Measurements from ENCODE around the gene NRBP1.

Gene NRBP1

DNA sequence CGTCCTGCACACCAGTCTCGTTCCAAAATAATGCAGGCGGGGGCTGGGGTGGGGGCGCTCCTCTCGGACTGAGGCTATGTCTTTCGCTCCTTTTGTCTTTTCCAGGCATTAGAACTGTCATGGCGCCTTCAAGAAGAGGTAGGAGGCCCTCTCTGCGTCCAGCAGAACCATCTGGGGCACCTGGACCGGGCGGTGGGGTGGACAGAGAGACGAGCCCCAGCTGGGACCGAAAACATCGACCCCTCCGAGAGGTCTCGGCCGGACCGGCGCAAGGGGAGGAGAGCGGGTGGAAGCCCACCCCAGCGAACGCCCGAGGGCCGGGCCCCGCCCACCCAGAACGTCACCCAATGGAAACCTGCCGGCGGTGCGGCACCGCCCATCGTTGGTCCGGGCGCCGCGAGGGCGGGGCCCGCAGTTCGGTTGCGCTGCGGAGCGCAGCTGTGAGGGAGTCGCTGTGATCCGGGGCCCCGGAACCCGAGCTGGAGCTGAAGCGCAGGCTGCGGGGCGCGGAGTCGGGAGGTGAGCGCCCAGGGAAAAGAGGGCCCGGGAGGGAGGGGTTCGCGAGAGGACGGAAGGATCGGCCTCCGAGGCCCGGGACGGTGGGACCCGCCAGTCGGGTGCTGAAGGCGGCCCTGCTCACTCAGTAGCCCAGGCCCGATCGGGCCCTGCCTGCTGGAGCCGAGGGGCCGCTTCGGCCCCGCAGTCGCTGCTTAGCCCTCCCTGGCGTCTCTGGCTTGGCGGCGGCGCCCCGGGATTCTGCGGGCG lies at the start of gene NRBP1:
Gene NRBP1, plus strand, starts transcription at position 419 of the 765 bp plus-strand sequence. CDS start 4,643 bp downstream, outside the sequence.
- Mint-ChIP-seq H3K4me3 (peak within 1 kb of the TSS; percentile 99), H3K27ac (peak within 1 kb of the TSS; percentile 99), H3K4me1 (ENCODE audit: low read depth) (peaks cover 28% of the 10 kb centered on the region), H3K36me3 (ENCODE audit: low read depth) (peaks cover 9% of the 10 kb centered on the region), H3K9me3 (no peaks in the 10 kb centered on the region), H3K27me3 (ENCODE audit: low read depth) (peaks cover 3% of the 10 kb centered on the region)

GRCh38 chr2:27378809-27379290 lies 49.6 kb upstream of the NRBP1 start:
- Mint-ChIP-seq H3K4me1 (ENCODE audit: low read depth) (peaks cover 32% of the 10 kb centered on the region), H3K27ac (peak overlapping the region; percentile 94), H3K27me3 (ENCODE audit: low read depth) (no peaks in the 10 kb centered on the region), H3K9me3 (no peaks in the 10 kb centered on the region), H3K36me3 (ENCODE audit: low read depth) (peaks cover 56% of the 10 kb centered on the region), H3K4me3 (peak overlapping the region; percentile 87)

- peaks cover 32% of the 10 kb centered on the region for H3K4me1 Mint-ChIP-seq (ENCODE audit: low read depth)
- H3K36me3 Mint-ChIP-seq (ENCODE audit: low read depth) = peaks cover 57% of the 10 kb centered on the region
- peak overlapping the region; percentile 94 for H3K27ac Mint-ChIP-seq
- no peaks in the 10 kb centered on the region for H3K9me3 Mint-ChIP-seq
- peak overlapping the region; percentile 87 for H3K4me3 Mint-ChIP-seq
- H3K27me3 Mint-ChIP-seq (ENCODE audit: low read depth) = no peaks in the 10 kb centered on the region
Observed at GRCh38 chr2:27379383-27379835, 49.0 kb upstream of the NRBP1 start.

GRCh38 chr2:27379836-27380625 lies 48.4 kb upstream of the NRBP1 start:
- Mint-ChIP-seq H3K4me3 (peak overlapping the region; percentile 87), H3K9me3 (no peaks in the 10 kb centered on the region), H3K4me1 (ENCODE audit: low read depth) (peaks cover 28% of the 10 kb centered on the region), H3K27me3 (ENCODE audit: low read depth) (no peaks in the 10 kb centered on the region), H3K27ac (peak overlapping the region; percentile 94), H3K36me3 (ENCODE audit: low read depth) (peaks cover 56% of the 10 kb centered on the region)

DNA sequence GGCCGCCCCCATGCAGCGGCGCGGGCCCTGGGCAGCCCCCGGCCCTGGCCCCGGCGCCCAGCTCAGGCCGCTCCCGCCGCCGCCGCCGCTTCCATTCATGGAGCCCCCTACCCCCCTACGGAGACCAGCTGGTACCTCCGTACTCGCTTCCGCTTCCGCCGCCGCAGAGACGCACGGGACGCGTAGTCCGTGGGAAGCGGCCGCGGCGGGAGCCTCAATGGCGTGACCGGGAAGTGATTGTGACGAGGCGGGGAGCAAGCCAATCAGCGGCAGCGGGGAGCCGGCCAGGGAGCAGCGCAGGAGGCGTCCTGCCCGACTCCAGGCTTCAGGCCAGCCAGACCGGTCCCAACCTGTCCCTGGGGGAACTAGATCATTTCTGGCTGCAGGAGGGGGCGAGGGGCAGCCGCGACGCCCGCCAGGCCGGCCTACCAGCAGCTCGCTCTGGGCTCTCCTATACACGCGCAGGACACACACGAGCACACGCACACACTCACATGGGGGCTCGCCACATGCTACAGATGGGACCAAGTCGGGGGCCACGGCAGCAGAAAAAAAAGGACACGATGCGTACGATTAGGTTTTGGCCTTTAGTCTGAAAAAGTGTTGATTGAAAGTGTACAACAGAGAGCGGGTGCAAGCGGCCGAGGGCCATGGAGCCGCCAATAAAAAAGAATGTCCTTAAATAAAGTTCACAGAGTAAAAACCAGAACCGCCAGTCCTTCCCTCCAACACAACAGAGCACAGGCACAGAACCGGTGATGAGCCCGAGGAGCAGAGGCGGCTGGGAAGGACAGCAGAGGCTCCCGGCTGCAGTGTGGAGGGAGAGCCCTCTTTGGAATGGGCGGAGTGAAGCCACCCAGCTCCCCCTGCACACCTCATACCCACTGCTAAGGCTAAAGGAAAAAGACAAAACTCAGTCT lies 47.5 kb upstream of the NRBP1 start, which contains the start of gene ZNF513:
Gene ZNF513, minus strand, starts transcription at position 109 of the 920 bp plus-strand sequence. CDS start 208 bp downstream, outside the sequence.
- Mint-ChIP-seq H3K4me3 (peak within 1 kb of the TSS; percentile 87), H3K36me3 (ENCODE audit: low read depth) (peaks cover 55% of the 10 kb centered on the region), H3K27me3 (ENCODE audit: low read depth) (no peaks in the 10 kb centered on the region), H3K27ac (peak within 1 kb of the TSS; percentile 94), H3K9me3 (no peaks in the 10 kb centered on the region), H3K4me1 (ENCODE audit: low read depth) (peaks cover 29% of the 10 kb centered on the region)

- peak overlapping the region; percentile 92 for H3K27ac Mint-ChIP-seq
- peaks cover 48% of the 10 kb centered on the region for H3K36me3 Mint-ChIP-seq (ENCODE audit: low read depth)
- peaks cover 28% of the 10 kb centered on the region for H3K4me1 Mint-ChIP-seq (ENCODE audit: low read depth)
- no peaks in the 10 kb centered on the region for H3K9me3 Mint-ChIP-seq
- no peaks in the 10 kb centered on the region for H3K27me3 Mint-ChIP-seq (ENCODE audit: low read depth)
- H3K4me3 Mint-ChIP-seq = peak overlapping the region; percentile 87
Observed at GRCh38 chr2:27381577-27382181, 46.8 kb upstream of the NRBP1 start.

GRCh38 chr2:27390822-27391679 lies 37.4 kb upstream of the NRBP1 start:
- Mint-ChIP-seq H3K36me3 (ENCODE audit: low read depth) (peaks cover 19% of the 10 kb centered on the region), H3K9me3 (no peaks in the 10 kb centered on the region), H3K4me3 (no peak overlapping the region), H3K27ac (peak overlapping the region; percentile 58), H3K4me1 (ENCODE audit: low read depth) (peaks cover 19% of the 10 kb centered on the region), H3K27me3 (ENCODE audit: low read depth) (no peaks in the 10 kb centered on the region)

DNA sequence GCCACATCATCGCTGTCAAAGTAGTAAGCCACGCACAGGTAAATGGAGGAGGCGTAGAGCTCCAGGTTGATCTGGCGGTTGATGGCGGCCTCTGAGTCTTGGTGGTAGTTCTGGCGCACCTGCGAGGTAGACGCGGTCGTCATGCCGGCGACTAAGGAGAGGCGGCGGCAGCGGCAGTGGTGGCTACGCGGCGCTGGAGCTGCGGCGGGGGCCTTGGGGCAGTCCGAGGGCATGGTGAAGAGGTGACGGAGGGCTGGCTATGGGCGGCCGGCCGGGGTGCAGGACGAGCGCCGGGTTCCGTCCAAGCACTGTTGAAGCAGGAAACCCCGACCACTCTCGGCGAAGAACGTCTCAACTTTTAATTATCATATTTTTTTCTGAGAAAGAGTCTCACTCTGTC lies 35.2 kb upstream of the NRBP1 start:
- Mint-ChIP-seq H3K27ac (no peak overlapping the region), H3K36me3 (ENCODE audit: low read depth) (peaks cover 18% of the 10 kb centered on the region), H3K4me1 (ENCODE audit: low read depth) (peaks cover 20% of the 10 kb centered on the region), H3K27me3 (ENCODE audit: low read depth) (no peaks in the 10 kb centered on the region), H3K4me3 (no peak overlapping the region), H3K9me3 (no peaks in the 10 kb centered on the region)

DNA sequence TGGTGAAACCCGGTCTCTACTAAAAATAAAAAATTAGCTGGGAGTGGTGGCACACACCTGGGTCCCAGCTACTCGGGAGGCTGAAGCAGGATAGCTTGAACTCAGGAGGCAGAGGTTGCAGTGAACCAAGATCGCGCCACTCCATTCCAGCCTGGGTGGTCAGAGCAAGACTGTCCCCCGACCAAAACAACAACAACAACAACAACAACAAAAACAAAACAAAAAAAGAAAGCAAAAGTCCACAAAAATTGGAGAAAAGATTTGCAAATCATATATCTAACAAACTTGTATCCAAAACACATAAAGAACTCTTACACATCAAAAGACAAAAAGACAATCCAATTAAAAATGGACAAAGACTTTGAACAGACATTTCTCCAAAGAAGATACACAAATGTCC lies 29.5 kb upstream of the NRBP1 start:
- Mint-ChIP-seq H3K9me3 (no peaks in the 10 kb centered on the region), H3K36me3 (ENCODE audit: low read depth) (peaks cover 9% of the 10 kb centered on the region), H3K4me1 (ENCODE audit: low read depth) (peaks cover 20% of the 10 kb centered on the region), H3K27me3 (ENCODE audit: low read depth) (no peaks in the 10 kb centered on the region), H3K4me3 (no peak overlapping the region), H3K27ac (no peak overlapping the region)

DNA sequence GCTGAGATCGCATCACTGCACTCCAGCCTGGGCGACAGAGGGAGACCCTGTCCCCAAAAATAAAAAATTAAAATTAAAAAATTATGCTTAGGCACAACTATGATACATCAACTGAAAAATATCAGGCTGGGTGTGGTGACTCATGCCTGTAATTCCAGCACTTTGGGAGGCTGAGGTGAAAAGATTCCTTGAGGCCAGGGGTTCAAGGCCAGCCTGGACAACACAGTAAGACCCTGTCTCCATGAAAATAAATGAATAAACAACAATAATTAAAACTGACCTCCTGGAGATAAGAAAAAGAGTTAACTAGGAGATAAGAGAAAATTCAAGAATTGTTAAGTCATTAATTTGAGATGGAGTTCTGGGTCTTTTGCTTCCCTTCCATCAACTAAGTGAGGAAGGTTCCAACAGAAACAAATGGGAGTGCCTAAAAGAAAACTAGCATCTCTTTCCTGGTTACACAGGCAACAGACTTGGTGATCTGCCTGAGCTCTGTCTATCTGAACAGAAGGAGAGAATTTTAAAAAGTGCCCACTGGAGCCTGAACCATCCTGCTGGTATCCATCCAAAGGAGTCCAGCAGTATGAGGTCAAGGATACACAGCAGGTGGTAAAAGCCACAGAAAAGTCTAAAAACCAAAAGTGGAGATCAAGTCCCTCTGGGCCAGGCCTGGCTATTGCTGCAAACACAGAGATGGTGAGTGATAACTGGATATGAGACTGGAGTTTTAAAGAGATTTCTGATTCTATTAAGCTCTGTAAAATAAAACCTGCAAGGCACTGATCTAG lies 27.9 kb upstream of the NRBP1 start:
- H3K27me3 Mint-ChIP-seq (ENCODE audit: low read depth) = no peaks in the 10 kb centered on the region
- peaks cover 17% of the 10 kb centered on the region for H3K4me1 Mint-ChIP-seq (ENCODE audit: low read depth)
- peak overlapping the region; percentile 68 for H3K27ac Mint-ChIP-seq
- peaks cover 9% of the 10 kb centered on the region for H3K36me3 Mint-ChIP-seq (ENCODE audit: low read depth)
- H3K9me3 Mint-ChIP-seq = no peaks in the 10 kb centered on the region
- H3K4me3 Mint-ChIP-seq = no peak overlapping the region

DNA sequence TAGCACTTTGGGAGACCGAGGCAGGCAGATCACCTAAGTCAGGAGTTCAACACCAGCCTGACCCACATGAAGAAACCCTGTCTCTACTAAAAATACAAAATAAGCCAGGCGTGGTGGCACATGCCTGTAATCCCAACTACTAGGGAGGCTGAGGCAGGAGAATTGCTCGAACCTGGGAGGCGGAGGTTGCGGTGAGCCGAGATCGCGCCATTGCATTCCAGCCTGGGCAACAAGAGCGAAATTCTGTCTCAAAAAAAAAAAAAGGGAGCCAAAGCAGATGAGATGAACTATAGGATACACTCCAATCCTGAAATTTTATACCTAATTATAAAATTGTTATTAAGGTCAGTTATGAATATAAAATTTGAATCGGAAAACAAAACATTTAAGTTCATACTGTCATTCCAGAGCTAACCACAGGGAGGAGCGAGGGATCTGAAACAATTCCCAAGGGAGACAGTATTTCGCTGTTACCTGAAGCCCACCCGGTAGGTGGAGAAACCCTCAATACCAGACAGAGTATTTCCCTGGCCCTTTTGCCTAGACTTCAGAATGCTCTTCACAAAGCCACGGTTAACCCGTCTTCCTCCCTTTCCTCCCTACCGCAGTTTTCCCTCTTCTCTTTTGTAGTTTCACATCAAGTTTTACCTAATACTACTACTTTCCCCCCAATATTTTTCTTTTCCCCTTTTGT lies 20.5 kb upstream of the NRBP1 start:
- peak overlapping the region; percentile 57 for H3K27ac Mint-ChIP-seq
- no peaks in the 10 kb centered on the region for H3K9me3 Mint-ChIP-seq
- H3K4me1 Mint-ChIP-seq (ENCODE audit: low read depth) = peaks cover 29% of the 10 kb centered on the region
- H3K27me3 Mint-ChIP-seq (ENCODE audit: low read depth) = peaks cover 5% of the 10 kb centered on the region
- peaks cover 17% of the 10 kb centered on the region for H3K36me3 Mint-ChIP-seq (ENCODE audit: low read depth)
- peak overlapping the region; percentile 84 for H3K4me3 Mint-ChIP-seq

Measured in T-helper 1 cell treated with Interleukin-12 subunit alpha and Interleukin-12 subunit beta and Interleukin-4 antibody, amounts not matched to agents 30 μg/mL and 1 μg/mL, for 36 hours (primary cell).